Effector memory CD8-positive, alpha-beta T cell (primary cell): Measurements from ENCODE around the gene ARHGAP22.
"Not testable (repeated sequence)": the region's sequence is repeated elsewhere in the genome, so short reads cannot be mapped to it uniquely, and the experiment has no call there.

Experiments used
- ATAC-seq: fragments of 150-1000 bp; cut with Tn5 transposase; replicated peaks from 2 replicates; pipeline ENCODE4 v1.10.0; 2021; ENCODE audit warnings: mild to moderate bottlenecking, moderate library complexity
- DNase-seq, 3 experiments: peaks; one replicate each; pipeline ENCODE4 v3.0.0; 2021
- H3K27ac Mint-ChIP-seq, 2 donors: one replicate each; pipeline ENCODE4 v1.8.0; 2022; ENCODE audit warnings: mild to moderate bottlenecking in 2 of 2, mixed read lengths in 2 of 2, moderate library complexity in 2 of 2
- H3K27me3 Mint-ChIP-seq, 2 donors: one replicate each; pipeline ENCODE4 v1.8.0; 2022; ENCODE audit warnings: mixed read lengths in 2 of 2
- H3K36me3 Mint-ChIP-seq: one replicate; pipeline ENCODE4 v1.8.0; 2022; ENCODE audit warnings: mild to moderate bottlenecking, moderate library complexity, mixed read lengths; ENCODE audit not compliant: insufficient read depth
- H3K4me1 Mint-ChIP-seq, 2 donors: one replicate each; pipeline ENCODE4 v1.8.0; 2022; ENCODE audit warnings: low read depth in 2 of 2, mixed read lengths in 2 of 2
- H3K4me3 Mint-ChIP-seq, 2 donors: one replicate each; pipeline ENCODE4 v1.8.0; 2022; ENCODE audit warnings: mild to moderate bottlenecking in 2 of 2, mixed read lengths in 2 of 2, moderate library complexity in 2 of 2
- H3K9me3 Mint-ChIP-seq, 2 donors: one replicate each; pipeline ENCODE4 v1.8.0; 2022; ENCODE audit warnings: mixed read lengths in 2 of 2
- total RNA-seq, 9 experiments: gene quantifications; one replicate each; lab custom pipeline; 2026; lab: John Stamatoyannopoulos, UW

ARHGAP22 gene, protein sequence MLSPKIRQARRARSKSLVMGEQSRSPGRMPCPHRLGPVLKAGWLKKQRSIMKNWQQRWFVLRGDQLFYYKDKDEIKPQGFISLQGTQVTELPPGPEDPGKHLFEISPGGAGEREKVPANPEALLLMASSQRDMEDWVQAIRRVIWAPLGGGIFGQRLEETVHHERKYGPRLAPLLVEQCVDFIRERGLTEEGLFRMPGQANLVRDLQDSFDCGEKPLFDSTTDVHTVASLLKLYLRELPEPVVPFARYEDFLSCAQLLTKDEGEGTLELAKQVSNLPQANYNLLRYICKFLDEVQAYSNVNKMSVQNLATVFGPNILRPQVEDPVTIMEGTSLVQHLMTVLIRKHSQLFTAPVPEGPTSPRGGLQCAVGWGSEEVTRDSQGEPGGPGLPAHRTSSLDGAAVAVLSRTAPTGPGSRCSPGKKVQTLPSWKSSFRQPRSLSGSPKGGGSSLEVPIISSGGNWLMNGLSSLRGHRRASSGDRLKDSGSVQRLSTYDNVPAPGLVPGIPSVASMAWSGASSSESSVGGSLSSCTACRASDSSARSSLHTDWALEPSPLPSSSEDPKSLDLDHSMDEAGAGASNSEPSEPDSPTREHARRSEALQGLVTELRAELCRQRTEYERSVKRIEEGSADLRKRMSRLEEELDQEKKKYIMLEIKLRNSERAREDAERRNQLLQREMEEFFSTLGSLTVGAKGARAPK
- total RNA-seq: 0 to 1.4 (median 0.24) reads per million in 9 experiments

DNA sequence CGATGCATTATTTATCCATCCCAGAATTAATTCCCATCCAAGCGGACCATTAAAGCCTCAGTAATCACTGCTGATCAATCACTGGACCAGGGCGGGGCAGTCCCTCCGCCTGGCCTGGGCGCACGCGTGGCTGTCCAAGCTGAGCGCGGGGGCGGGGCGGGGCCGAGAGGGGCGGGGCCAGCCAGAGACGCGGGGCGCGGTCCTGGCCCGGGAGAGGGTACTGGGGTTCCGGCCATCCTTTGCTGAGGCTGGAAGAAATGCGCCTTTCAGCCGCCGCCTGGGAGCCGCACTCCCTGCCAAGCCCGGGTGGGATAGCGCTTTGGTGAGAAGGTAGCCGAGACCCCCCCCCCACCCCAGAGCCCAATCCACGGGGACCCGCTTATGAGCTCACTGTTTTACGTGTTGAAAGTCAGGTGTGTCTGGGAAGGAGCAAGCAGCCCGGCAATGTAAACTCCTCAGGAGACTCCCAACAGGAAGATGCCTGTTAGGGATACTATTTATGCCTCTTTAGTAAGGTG is at the start of gene ARHGAP22:
Gene ARHGAP22 (minus strand): TSS at position 83 of the 518 bp plus-strand sequence. CDS start 277 bp downstream, outside the sequence.
- no peak within 1 kb of the TSS for H3K27ac Mint-ChIP-seq
- no peaks in the 10 kb centered on the region for H3K36me3 Mint-ChIP-seq
- peaks cover 3 to 4% of the 10 kb centered on the region in 2 donors for H3K4me1 Mint-ChIP-seq
- no peaks in the 10 kb centered on the region for H3K9me3 Mint-ChIP-seq
- DNase-seq (no peak), ATAC-seq (no peak)
- H3K4me3 Mint-ChIP-seq: peak within 1 kb of the TSS in 1 of 2 donors; percentile 5
- peaks cover 32 to 53% of the 10 kb centered on the region in 2 donors for H3K27me3 Mint-ChIP-seq

- H3K9me3 Mint-ChIP-seq: no peaks in the 10 kb centered on the region
- peaks cover 22 to 23% of the 10 kb centered on the region in 2 donors for H3K27me3 Mint-ChIP-seq
- H3K4me3 Mint-ChIP-seq: peak overlapping the region in 1 of 2 donors; percentile 15
- H3K27ac Mint-ChIP-seq: no peak overlapping the region
- peaks cover 11 to 19% of the 10 kb centered on the region in 2 donors for H3K4me1 Mint-ChIP-seq
- H3K36me3 Mint-ChIP-seq: no peaks in the 10 kb centered on the region
- DNase-seq: no peak
- no peak for ATAC-seq
Observed at GRCh38 chr10:48653944-48654698, 49.2 kb upstream of the ARHGAP22 start.

GRCh38 chr10:48653347-48653746 is 48.5 kb upstream of the ARHGAP22 start:
- ATAC-seq (no peak), DNase-seq (no peak)
- Mint-ChIP-seq H3K27ac (no peak overlapping the region), H3K36me3 (no peaks in the 10 kb centered on the region), H3K27me3 (peaks cover 17% of the 10 kb centered on the region in 2 donors), H3K4me1 (peaks cover 10 to 19% of the 10 kb centered on the region in 2 donors), H3K9me3 (no peaks in the 10 kb centered on the region), H3K4me3 (no peak overlapping the region)

GRCh38 chr10:48652344-48652743 is 47.5 kb upstream of the ARHGAP22 start:
- DNase-seq: no peak

GRCh38 chr10:48651839-48652238 is 47.0 kb upstream of the ARHGAP22 start:
- DNase-seq (no peak), ATAC-seq (no peak)
- no peak overlapping the region for H3K4me3 Mint-ChIP-seq
- no peaks in the 10 kb centered on the region for H3K9me3 Mint-ChIP-seq
- H3K36me3 Mint-ChIP-seq: no peaks in the 10 kb centered on the region
- no peak overlapping the region for H3K27ac Mint-ChIP-seq
- peaks cover 12 to 18% of the 10 kb centered on the region in 2 donors for H3K27me3 Mint-ChIP-seq
- peaks cover 5 to 20% of the 10 kb centered on the region in 2 donors for H3K4me1 Mint-ChIP-seq

More at GRCh38 chr10:48652344-48652743, 47.5 kb upstream of the ARHGAP22 start:
- no peaks in the 10 kb centered on the region for H3K9me3 Mint-ChIP-seq
- no peak overlapping the region for H3K27ac Mint-ChIP-seq
- H3K27me3 Mint-ChIP-seq: peaks cover 12 to 18% of the 10 kb centered on the region in 2 donors
- no peak for ATAC-seq
- H3K36me3 Mint-ChIP-seq: no peaks in the 10 kb centered on the region
- H3K4me1 Mint-ChIP-seq: peaks cover 5 to 20% of the 10 kb centered on the region in 2 donors
- no peak overlapping the region for H3K4me3 Mint-ChIP-seq

- ATAC-seq: no peak
- no peaks in the 10 kb centered on the region for H3K36me3 Mint-ChIP-seq
- peaks cover 12 to 18% of the 10 kb centered on the region in 2 donors for H3K27me3 Mint-ChIP-seq
Observed at GRCh38 chr10:48651293-48651692, 46.4 kb upstream of the ARHGAP22 start.

DNA sequence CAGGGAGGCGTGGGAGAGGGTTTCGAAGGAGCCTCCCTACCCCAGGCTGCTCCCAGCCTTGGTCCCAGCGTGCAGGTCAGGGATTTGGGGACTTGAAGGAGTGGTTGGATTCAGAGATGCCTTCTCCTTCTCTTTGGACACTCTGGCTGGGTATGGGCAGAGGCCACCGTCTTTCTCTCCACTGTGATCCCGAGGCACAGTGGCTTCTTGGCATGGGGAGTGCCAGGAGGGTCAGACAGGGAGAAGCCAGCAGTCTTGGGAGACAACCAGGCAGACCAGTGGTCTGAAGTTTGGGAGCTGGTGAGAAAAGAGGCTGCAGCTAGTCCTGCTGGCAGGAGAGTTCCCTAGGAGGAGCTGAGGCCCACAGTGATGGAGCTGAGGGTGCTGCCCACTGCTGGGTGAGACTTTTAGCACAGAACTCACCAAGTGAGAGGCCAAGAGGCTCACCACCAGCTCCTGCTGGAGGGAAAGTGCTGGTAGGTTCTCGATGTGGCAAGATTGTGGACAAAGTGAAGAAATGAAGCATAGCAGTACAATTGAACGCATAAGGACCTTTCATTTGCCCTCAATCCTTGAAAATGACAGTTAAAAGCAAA is 44.6 kb upstream of the ARHGAP22 start:
- peaks cover 0 to 16% of the 10 kb centered on the region in 2 donors for H3K4me1 Mint-ChIP-seq
- H3K9me3 Mint-ChIP-seq: no peaks in the 10 kb centered on the region
- H3K27ac Mint-ChIP-seq: no peak overlapping the region
- ATAC-seq: no peak
- peaks cover 8 to 18% of the 10 kb centered on the region in 2 donors for H3K27me3 Mint-ChIP-seq
- DNase-seq: no peak
- H3K4me3 Mint-ChIP-seq: no peak overlapping the region
- no peaks in the 10 kb centered on the region for H3K36me3 Mint-ChIP-seq

More at GRCh38 chr10:48651293-48651692, 46.4 kb upstream of the ARHGAP22 start:
- DNase-seq: no peak
- Mint-ChIP-seq H3K4me3 (no peak overlapping the region), H3K4me1 (peaks cover under 1 to 16% of the 10 kb centered on the region in 2 donors), H3K9me3 (no peaks in the 10 kb centered on the region), H3K27ac (no peak overlapping the region)

DNA sequence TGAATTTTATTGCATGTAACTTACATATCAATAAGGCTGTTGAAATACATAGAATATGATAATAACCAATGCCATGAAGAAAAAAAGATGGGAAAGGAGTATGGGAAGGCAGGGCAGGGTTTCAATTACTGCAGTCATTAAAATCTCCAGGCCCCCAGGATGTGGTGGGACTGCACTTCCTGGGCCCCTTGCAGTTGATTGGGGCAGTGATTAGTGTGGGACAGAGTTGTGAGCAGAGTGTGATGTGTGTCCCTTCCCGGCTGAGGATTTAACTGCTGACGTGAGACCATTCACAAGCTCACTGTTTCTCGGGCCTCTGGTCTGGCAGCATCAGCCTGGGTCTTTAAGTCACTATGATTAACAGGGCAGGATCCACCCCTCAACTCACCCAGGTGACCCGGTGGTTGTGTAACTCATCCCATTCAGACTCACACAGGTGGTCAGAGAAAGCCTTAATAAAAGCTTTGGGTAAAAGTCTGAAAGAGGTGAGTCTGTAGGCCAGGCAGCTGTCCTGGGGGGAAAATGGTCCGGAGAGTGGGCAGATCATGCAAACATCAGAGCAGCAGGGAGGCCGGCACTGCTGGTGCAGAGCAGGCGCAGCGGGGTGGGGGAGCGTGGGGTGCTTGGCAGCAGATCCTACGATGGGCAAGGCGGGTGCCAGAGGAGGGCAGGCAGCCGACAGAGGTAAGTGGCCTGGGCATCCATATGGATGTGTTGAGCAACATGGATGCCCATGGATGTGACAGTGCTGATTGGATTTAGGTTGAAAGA is 43.5 kb upstream of the ARHGAP22 start:
- no peak overlapping the region for H3K4me3 Mint-ChIP-seq
- no peak for ATAC-seq
- peaks cover 7 to 18% of the 10 kb centered on the region in 2 donors for H3K27me3 Mint-ChIP-seq
- H3K36me3 Mint-ChIP-seq: no peaks in the 10 kb centered on the region
- no peaks in the 10 kb centered on the region for H3K9me3 Mint-ChIP-seq
- DNase-seq: no peak
- peaks cover 0 to 16% of the 10 kb centered on the region in 2 donors for H3K4me1 Mint-ChIP-seq
- H3K27ac Mint-ChIP-seq: peak overlapping the region in 1 of 2 donors; percentile 80

DNA sequence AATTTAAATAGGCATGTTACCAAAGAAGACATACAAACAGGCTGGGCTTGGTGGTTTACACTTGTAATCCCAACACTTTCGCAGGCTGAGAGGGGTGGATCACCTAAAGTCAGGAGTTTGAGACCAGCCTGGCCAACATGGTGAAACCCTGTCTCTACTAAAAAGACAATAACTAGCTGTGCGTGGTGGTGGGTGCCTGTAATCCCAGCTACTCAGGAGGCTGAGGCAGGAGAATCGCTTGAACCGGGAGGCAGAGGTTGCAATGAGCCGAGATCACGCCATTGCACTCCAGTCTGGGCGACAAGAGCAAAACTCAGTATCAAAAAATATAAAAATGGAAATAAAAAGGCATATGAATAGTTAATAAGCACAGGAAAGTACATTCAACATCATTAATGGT is 42.2 kb upstream of the ARHGAP22 start:
- H3K4me1 Mint-ChIP-seq: peaks cover 0 to 16% of the 10 kb centered on the region in 2 donors
- not testable (repeated sequence) for H3K36me3 Mint-ChIP-seq, DNase-seq, H3K9me3 Mint-ChIP-seq, ATAC-seq, H3K4me3 Mint-ChIP-seq, H3K27ac Mint-ChIP-seq
- H3K27me3 Mint-ChIP-seq: peaks cover 7 to 18% of the 10 kb centered on the region in 2 donors

- no peak overlapping the region for H3K4me3 Mint-ChIP-seq
- H3K27ac Mint-ChIP-seq: no peak overlapping the region
- H3K27me3 Mint-ChIP-seq: peaks cover 0 to 7% of the 10 kb centered on the region in 2 donors
- H3K36me3 Mint-ChIP-seq: no peaks in the 10 kb centered on the region
- ATAC-seq: no peak
- peaks cover 0 to 3% of the 10 kb centered on the region in 2 donors for H3K9me3 Mint-ChIP-seq
- no peak for DNase-seq
- peaks cover 0 to 10% of the 10 kb centered on the region in 2 donors for H3K4me1 Mint-ChIP-seq
Observed at GRCh38 chr10:48645600-48645999, 40.7 kb upstream of the ARHGAP22 start.

- ATAC-seq, H3K9me3 Mint-ChIP-seq, H3K36me3 Mint-ChIP-seq, H3K4me3 Mint-ChIP-seq, H3K27ac Mint-ChIP-seq, DNase-seq, H3K4me1 Mint-ChIP-seq: not testable (repeated sequence)
- H3K27me3 Mint-ChIP-seq: peaks cover 26 to 39% of the 10 kb centered on the region in 2 donors
Observed at GRCh38 chr10:48641099-48641690, 36.3 kb upstream of the ARHGAP22 start.

GRCh38 chr10:48640326-48640725 is 35.5 kb upstream of the ARHGAP22 start:
- Mint-ChIP-seq H3K36me3 (no peaks in the 10 kb centered on the region), H3K27me3 (peaks cover 27 to 40% of the 10 kb centered on the region in 2 donors), H3K4me1 (no peaks in the 10 kb centered on the region), H3K4me3 (no peak overlapping the region), H3K27ac (no peak overlapping the region), H3K9me3 (peaks cover 6 to 10% of the 10 kb centered on the region in 2 donors)
- ATAC-seq (no peak), DNase-seq (no peak)
